ENCODE results near the gene IGSF5.

The IGSF5 gene

DNA sequence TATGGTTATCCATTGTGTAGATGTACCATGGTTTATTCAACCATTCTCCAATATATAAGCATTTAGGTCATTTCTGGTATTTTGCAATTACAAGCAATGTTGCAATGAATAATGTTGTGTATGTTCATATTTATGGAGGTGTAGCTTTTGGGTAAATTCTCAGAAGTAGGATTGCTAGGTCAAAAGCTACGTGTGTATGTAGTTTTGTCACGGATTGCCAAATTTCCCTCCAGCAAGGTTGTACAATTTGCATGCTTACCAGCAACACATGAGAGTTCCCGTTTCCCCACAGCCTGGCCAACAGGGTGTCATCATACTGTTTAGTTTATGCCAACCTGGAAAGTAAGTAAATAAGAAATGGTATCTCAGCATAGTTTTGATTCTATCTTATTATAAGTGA, 36.3 kb downstream of the IGSF5 start:
- ChIA-PET POLR2A (no interaction called here), CTCF (no interaction called here)
- DNase-seq (ENCODE audit: extremely low spot score) = no peak
- TF ChIP-seq, protein P1, sequence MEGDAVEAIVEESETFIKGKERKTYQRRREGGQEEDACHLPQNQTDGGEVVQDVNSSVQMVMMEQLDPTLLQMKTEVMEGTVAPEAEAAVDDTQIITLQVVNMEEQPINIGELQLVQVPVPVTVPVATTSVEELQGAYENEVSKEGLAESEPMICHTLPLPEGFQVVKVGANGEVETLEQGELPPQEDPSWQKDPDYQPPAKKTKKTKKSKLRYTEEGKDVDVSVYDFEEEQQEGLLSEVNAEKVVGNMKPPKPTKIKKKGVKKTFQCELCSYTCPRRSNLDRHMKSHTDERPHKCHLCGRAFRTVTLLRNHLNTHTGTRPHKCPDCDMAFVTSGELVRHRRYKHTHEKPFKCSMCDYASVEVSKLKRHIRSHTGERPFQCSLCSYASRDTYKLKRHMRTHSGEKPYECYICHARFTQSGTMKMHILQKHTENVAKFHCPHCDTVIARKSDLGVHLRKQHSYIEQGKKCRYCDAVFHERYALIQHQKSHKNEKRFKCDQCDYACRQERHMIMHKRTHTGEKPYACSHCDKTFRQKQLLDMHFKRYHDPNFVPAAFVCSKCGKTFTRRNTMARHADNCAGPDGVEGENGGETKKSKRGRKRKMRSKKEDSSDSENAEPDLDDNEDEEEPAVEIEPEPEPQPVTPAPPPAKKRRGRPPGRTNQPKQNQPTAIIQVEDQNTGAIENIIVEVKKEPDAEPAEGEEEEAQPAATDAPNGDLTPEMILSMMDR (IDR thresholded peaks at IDR 0.05; ENCODE audit: control extremely low read depth, extremely low read depth, low read depth, missing control alignments) = no peak

- ChIA-PET CTCF (no interaction called here), POLR2A (no interaction called here)
- DNase-seq (ENCODE audit: extremely low spot score) = no peak
- TF ChIP-seq, protein P1 (IDR thresholded peaks at IDR 0.05; ENCODE audit: control extremely low read depth, extremely low read depth, low read depth, missing control alignments) = no peak
Observed at GRCh38 chr21:39788383-39788782, 43.4 kb downstream of the IGSF5 start.

GRCh38 chr21:39796466-39796865, 51.5 kb downstream of the IGSF5 start:
- CTCF ChIA-PET = no interaction called here
- no peak for DNase-seq (ENCODE audit: extremely low spot score)
- TF ChIP-seq, protein P1 (IDR thresholded peaks at IDR 0.05; ENCODE audit: control extremely low read depth, extremely low read depth, low read depth, missing control alignments) = no peak
- POLR2A ChIA-PET = no interaction called here

DNA sequence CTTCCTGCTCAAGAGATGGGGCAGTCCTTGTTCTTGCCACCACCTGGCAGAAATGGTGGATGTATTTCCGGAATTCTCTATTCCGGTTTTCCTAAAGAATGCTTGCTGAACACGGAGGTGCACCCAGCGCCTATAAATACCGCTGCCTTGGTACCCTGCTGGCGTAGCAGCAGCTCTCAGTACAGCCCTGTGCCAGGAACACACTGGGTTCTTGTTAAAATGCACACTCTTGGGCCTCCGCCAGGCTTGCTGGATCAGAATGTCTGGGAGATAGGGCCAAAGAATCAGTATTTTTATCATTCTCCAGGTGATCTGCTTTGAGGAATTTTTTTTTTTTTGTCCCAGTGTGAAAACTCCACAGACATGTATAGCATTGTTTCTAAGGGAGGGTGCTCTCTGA, 54.2 kb downstream of the IGSF5 start:
- no peak for DNase-seq (ENCODE audit: extremely low spot score)
- ChIA-PET CTCF (no interaction called here), POLR2A (no interaction called here)
- TF ChIP-seq, protein P1 (IDR thresholded peaks at IDR 0.05; ENCODE audit: control extremely low read depth, extremely low read depth, low read depth, missing control alignments) = no peak

- no peak for DNase-seq (ENCODE audit: extremely low spot score)
- CTCF ChIA-PET = no interaction called here
- TF ChIP-seq, protein P1 (IDR thresholded peaks at IDR 0.05; ENCODE audit: control extremely low read depth, extremely low read depth, low read depth, missing control alignments) = no peak
- POLR2A ChIA-PET = no interaction called here
Observed at GRCh38 chr21:39800311-39800710, 55.3 kb downstream of the IGSF5 start.

DNA sequence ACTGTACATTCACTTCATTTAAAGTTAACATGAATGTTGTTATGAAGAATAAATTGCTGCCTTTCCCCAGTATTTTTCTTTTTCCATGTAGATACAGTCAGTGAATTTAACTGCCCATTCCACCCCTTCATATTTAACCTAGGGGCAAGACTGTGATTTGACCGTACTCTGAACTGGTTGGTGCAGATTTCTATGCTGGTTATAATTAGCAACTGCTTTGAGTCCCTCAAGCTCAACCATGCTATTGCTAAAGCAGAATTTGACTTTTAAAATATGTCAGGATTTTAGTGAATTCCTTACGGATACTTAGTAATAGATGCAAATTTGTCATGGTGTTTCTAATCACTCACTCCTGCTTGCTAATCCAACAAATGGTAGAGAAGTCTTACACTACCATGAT, 57.2 kb downstream of the IGSF5 start:
- POLR2A ChIA-PET = no interaction called here
- no peak for DNase-seq (ENCODE audit: extremely low spot score)
- CTCF ChIA-PET = no interaction called here
- TF ChIP-seq, protein P1 (IDR thresholded peaks at IDR 0.05; ENCODE audit: control extremely low read depth, extremely low read depth, low read depth, missing control alignments) = no peak

DNA sequence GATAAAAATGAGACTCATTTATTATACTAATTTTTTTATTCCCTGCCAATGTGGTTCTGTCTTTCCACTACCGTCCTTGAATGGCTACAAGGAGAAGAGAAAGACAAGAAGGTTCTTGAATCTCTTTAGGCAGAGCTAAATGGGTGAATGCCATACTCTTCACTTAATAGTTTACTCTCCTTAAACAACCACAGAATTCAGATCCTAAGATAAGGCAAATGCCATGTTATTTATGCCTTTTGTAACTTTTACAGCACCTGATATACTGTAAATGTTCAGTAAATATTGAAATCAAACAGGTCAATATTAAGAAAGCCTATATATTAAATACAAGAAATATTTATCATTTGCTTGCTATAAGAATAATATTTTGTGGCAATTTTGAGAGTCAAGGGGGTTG, 58.4 kb downstream of the IGSF5 start:
- POLR2A ChIA-PET = no interaction called here
- CTCF ChIA-PET = interaction anchor here (1.1 kb wide), 1 partner anchor 9 kb away, joined by 3 read pairs; no protein-coding TSS in a partner anchor
- no peak for DNase-seq (ENCODE audit: extremely low spot score)
- TF ChIP-seq, protein P1 (IDR thresholded peaks at IDR 0.05; ENCODE audit: control extremely low read depth, extremely low read depth, low read depth, missing control alignments) = no peak
